Keratinocyte (primary cell): ENCODE results near the gene TBX6. TPM values are rescaled to one million over a fixed set of nuclear protein-coding genes. Genes with fewer than 3 reads are reported as not detected.

ENCODE experiments used
- DNase-seq: peaks from one replicate; pipeline ENCODE4 v3.0.0-alpha.2; 2011; ENCODE audit warnings: low read depth, missing footprints, low spot score
- FAIRE-seq: peaks from 2 replicates; lab custom pipeline; 2011; peaks lifted over from hg19 to GRCh38; lab: Jason Lieb, UNC
- H2AFZ ChIP-seq: 2 replicates; pipeline ENCODE4 v1.6.0; 2012; ENCODE audit warnings: low read length, control low read depth, inconsistent platforms; ENCODE audit not compliant: control insufficient read depth
- H3K27ac ChIP-seq: 2 replicates; pipeline ENCODE4 v1.5.1; 2011; ENCODE audit warnings: low read length; ENCODE audit not compliant: control insufficient read depth, insufficient read depth
- H3K27me3 ChIP-seq: 3 replicates; pipeline ENCODE4 v1.6.0; 2011; ENCODE audit warnings: low read length; ENCODE audit not compliant: control insufficient read depth, insufficient read depth; ENCODE audit errors: extremely low read depth
- H3K36me3 ChIP-seq, 2 experiments: 2 replicates in 1 of 2; 3 replicates in 1 of 2; pipeline ENCODE4 v1.5.1; 2011; ENCODE audit warnings: low read length in 2 of 2, mild to moderate bottlenecking in 1 of 2; ENCODE audit not compliant: control insufficient read depth in 2 of 2, insufficient read depth in 2 of 2; ENCODE audit errors: extremely low read depth in 1 of 2
- H3K4me1 ChIP-seq: 3 replicates; pipeline ENCODE4 v1.5.1; 2011; ENCODE audit warnings: low read length; ENCODE audit not compliant: control insufficient read depth, insufficient read depth; ENCODE audit errors: extremely low read depth
- H3K4me2 ChIP-seq: 3 replicates; pipeline ENCODE4 v1.6.0; 2011; ENCODE audit warnings: low read depth, low read length; ENCODE audit not compliant: control insufficient read depth, insufficient read depth; ENCODE audit errors: extremely low read depth
- H3K4me3 ChIP-seq, 3 experiments: fragments of 200-600 bp in 1 of 3; sonication (generic) in 1 of 3; 2 replicates in 2 of 3; 3 replicates in 1 of 3; pipeline ENCODE4 v1.5.1; 2011 to 2016; ENCODE audit warnings: low read length in 3 of 3, mild to moderate bottlenecking in 3 of 3, control low read depth in 2 of 3, inconsistent platforms in 1 of 3, low read depth in 1 of 3, mixed read lengths in 1 of 3, mixed run types in 1 of 3, moderate library complexity in 1 of 3; ENCODE audit not compliant: control insufficient read depth in 2 of 3, insufficient read depth in 2 of 3; ENCODE audit errors: extremely low read depth in 1 of 3
- H3K79me2 ChIP-seq: 2 replicates; pipeline ENCODE4 v1.6.0; 2012; ENCODE audit warnings: low read length; ENCODE audit not compliant: control insufficient read depth, insufficient read depth
- H3K9ac ChIP-seq: 3 replicates; pipeline ENCODE4 v1.6.0; 2011; ENCODE audit warnings: low read length; ENCODE audit not compliant: control insufficient read depth, insufficient read depth; ENCODE audit errors: extremely low read depth
- H3K9me1 ChIP-seq: 3 replicates; pipeline ENCODE4 v1.6.0; 2011; ENCODE audit warnings: low read length; ENCODE audit not compliant: control insufficient read depth, insufficient read depth; ENCODE audit errors: extremely low read depth
- H3K9me3 ChIP-seq: 2 replicates; pipeline ENCODE4 v1.5.1; 2012; ENCODE audit warnings: low read depth, low read length; ENCODE audit not compliant: control insufficient read depth
- H4K20me1 ChIP-seq: 3 replicates; pipeline ENCODE4 v1.6.0; 2011; ENCODE audit warnings: low read length; ENCODE audit not compliant: control insufficient read depth, insufficient read depth; ENCODE audit errors: extremely low read depth
- EZH2 ChIP-seq: IDR thresholded peaks from one replicate; pipeline ENCODE4 v1.6.1; 2012; ENCODE audit warnings: inconsistent platforms, mild to moderate bottlenecking, low read length, moderate library complexity
- dilution Hi-C: fragments of 300-500 bp; cut with MboI; formaldehyde crosslinking; loops from one replicate; pipeline ENCODE4 v1.7.0; 2020; ENCODE audit warnings: low sequenced_read_pairs; ENCODE audit not compliant: extremely low pct_ligation_motif_present
- polyA minus RNA-seq, 3 experiments: library from RNA; depleted of rRNA, polyadenylated mRNA; stranded (reverse); fragments of >200 nt; gene quantifications; 1 replicate in 1 of 3; 2 replicates in 1 of 3; 3 replicates in 1 of 3; pipeline ENCODE4 v1.2.3, GENCODE V29; 2011
- polyA plus RNA-seq, 5 experiments: library from polyadenylated mRNA; depleted of rRNA in 3 of 5; stranded (reverse) in 3 of 5; stranded (forward) in 1 of 5; unstranded in 1 of 5; fragments of >200 nt; gene quantifications; 1 replicate in 1 of 5; 2 replicates in 3 of 5; 3 replicates in 1 of 5; pipeline versions ENCODE4 v1.2.1 to v1.2.3, GENCODE V29; 2011 to 2012; ENCODE audit warnings: missing spikeins in 2 of 5, low read depth in 1 of 5, low replicate concordance in 1 of 5
- TF ChIP-seq, protein P1 (sequence below), 3 experiments: IDR thresholded peaks in 1 of 3; conservative IDR thresholded peaks in 1 of 3; optimal IDR thresholded peaks in 1 of 3; 2 replicates in 2 of 3; 3 replicates in 1 of 3; pipeline versions ENCODE3 to v1.5.1; 2011; ENCODE audit warnings: low read length in 3 of 3, mild to moderate bottlenecking in 3 of 3, moderate library complexity in 2 of 3, control low read depth in 1 of 3, inconsistent platforms in 1 of 3; ENCODE audit not compliant: insufficient read depth in 2 of 3; ENCODE audit errors: extremely low read depth in 1 of 3

Gene TBX6
- polyA plus RNA-seq (0.06 to 0.18 TPM (median 0.18 TPM) in 3 replicates), polyA minus RNA-seq (0.13 TPM in 1 of 3 replicates, not detected in the others)
- 0.77 TPM for polyA plus RNA-seq (2011; ENCODE audit: low read depth)
- 0.04 and 0.16 TPM in 2 replicates for polyA plus RNA-seq (2011; cell fraction: cytosol; rRNA removed)
- 0.32 and 0.61 TPM in 2 replicates for polyA plus RNA-seq (2011; cell fraction: nucleus; rRNA removed)
- polyA plus RNA-seq (2012; ENCODE audit: low replicate concordance), result 0.31 and 0.71 TPM in 2 replicates
- polyA minus RNA-seq (2011; cell fraction: cytosol; rRNA and poly(A)+ RNA removed), result not detected
- not detected in 2 replicates for polyA minus RNA-seq (2011; cell fraction: nucleus; rRNA and poly(A)+ RNA removed)

DNA sequence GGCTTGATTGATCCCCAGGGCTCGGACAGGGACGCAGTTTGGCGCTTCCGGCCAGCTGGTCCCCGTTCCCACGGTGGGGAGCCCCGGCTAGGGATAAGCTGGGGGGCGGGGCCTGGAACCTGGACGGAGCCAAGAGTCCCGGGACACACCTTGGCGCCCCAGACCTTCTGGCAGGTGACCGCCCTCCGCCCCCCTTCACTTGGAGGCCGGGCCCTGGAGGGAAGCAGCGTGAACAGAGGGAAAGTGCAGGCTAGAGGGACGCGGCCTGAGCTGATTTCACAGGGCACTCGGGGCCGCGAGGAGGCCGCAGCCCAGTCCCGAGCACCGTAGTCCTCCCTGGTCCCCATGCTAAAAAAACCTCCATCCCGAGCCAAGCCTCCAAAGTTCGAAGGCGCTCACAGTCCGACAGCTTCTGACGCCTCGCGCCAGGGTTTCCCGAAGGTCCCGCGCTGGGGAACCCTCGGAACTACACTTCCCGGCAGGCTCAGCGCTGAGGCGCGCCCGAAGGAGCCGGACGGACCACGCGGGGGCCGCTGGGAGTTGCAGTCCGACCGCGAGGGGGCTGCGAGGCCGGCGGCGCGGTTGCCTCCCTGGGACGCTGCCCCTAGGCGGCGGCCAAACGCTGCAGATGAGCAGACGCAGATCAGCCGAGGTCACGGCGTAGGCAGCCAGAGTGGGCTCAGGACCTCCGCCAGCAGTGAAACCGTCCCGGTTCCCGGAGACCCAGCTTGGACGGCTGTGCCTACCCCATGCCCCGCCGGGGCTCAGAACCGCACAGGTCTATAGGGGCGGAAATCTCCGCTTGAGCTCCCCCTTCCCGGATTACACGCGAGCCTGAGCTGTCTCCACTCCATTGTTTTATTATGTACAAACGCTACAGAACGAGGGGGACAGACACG, at the start of gene TBX6:
TBX6 (minus strand) TSS at position 451 of the 899 bp plus-strand sequence. CDS start 731 bp downstream, outside the sequence.
- no peak for FAIRE-seq
- Histone ChIP-seq H4K20me1 (no peaks in the 10 kb centered on the region), H3K4me1 (peaks cover 51% of the 10 kb centered on the region)

DNA sequence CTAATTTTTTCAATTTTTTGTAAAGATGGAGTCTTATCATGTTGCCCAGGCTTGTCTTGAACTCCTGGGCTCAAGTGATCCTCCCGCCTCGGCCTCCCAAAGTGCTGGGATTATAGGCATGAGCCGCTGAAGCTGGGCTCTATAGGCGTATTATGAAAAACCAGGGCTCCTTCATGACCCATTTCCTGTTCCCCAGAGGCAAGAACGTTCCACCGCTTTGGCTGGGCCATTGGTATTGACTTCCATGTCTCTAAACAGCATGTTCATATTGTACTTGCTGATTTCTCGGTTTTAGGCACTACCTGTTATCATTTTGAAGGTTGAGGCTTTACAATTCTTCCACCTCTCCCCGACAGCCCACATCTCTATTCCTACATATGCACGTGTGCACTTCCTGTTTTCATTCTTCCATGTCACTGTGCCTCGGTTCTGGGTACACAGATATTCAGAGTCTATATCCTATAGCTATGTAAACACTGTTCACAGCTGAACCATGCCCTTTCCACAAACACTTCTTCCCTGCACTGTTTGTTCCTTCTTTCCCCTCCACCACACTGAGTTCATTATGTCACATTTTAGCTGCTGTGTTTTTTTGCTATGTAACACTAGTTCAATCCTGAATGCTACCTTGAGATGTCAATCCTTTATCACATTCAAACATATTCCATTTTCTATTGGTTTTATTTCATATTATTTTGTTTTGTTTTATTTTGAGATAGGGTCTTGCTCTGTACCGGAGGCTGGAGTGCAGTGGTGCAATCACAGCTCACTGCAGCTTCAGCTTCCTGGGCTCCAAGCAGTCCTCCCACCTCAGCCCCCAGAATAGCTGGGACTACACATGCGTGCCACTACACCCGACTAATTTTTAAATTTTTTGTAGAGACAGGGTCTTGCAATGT, 48.1 kb upstream of the TBX6 start:
- dilution Hi-C loops, result no loop called here
- TF ChIP-seq, protein P1, sequence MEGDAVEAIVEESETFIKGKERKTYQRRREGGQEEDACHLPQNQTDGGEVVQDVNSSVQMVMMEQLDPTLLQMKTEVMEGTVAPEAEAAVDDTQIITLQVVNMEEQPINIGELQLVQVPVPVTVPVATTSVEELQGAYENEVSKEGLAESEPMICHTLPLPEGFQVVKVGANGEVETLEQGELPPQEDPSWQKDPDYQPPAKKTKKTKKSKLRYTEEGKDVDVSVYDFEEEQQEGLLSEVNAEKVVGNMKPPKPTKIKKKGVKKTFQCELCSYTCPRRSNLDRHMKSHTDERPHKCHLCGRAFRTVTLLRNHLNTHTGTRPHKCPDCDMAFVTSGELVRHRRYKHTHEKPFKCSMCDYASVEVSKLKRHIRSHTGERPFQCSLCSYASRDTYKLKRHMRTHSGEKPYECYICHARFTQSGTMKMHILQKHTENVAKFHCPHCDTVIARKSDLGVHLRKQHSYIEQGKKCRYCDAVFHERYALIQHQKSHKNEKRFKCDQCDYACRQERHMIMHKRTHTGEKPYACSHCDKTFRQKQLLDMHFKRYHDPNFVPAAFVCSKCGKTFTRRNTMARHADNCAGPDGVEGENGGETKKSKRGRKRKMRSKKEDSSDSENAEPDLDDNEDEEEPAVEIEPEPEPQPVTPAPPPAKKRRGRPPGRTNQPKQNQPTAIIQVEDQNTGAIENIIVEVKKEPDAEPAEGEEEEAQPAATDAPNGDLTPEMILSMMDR (optimal IDR thresholded peaks at IDR 0.05 in 1 of 3, IDR thresholded peaks at IDR 0.05 in 1 of 3, conservative IDR thresholded peaks at IDR 0.05 in 1 of 3; ENCODE audit: extremely low read depth in 1 of 3, insufficient read depth in 2 of 3, low read length in 3 of 3), result no peak
- no peak for TF ChIP-seq EZH2
- no peaks in the 10 kb centered on the region for H3K36me3 ChIP-seq
- no peak overlapping the region for H2AFZ ChIP-seq
- FAIRE-seq (no peak), DNase-seq (no peak)
- H3K4me1 ChIP-seq, result no peaks in the 10 kb centered on the region
- no peak overlapping the region for H3K27ac ChIP-seq
- no peaks in the 10 kb centered on the region for H3K9me1 ChIP-seq
- H3K9ac ChIP-seq, result no peak overlapping the region
- no peak overlapping the region for H3K4me3 ChIP-seq
- H3K79me2 ChIP-seq, result no peaks in the 10 kb centered on the region
- H4K20me1 ChIP-seq, result no peaks in the 10 kb centered on the region
- peaks cover 3% of the 10 kb centered on the region for H3K27me3 ChIP-seq
- no peak overlapping the region for H3K4me2 ChIP-seq
- no peaks in the 10 kb centered on the region for H3K9me3 ChIP-seq

More for the DNA sequence above, at the start of gene TBX6:
- H3K27me3 ChIP-seq, result no peaks in the 10 kb centered on the region
- H3K27ac ChIP-seq, result peak within 1 kb of the TSS; percentile 63
- peak within 1 kb of the TSS; percentile 66 for H3K9ac ChIP-seq
- H3K9me1 ChIP-seq, result no peaks in the 10 kb centered on the region
- no peak for DNase-seq
- H3K4me2 ChIP-seq, result peak within 1 kb of the TSS; percentile 72
- H3K4me3 ChIP-seq, result peak within 1 kb of the TSS; percentile 22 to 60 (median 46)
- H2AFZ ChIP-seq, result peak within 1 kb of the TSS; percentile 76
- TF ChIP-seq EZH2, result no peak
- TF ChIP-seq, protein P1 (optimal IDR thresholded peaks at IDR 0.05 in 1 of 3, IDR thresholded peaks at IDR 0.05 in 1 of 3, conservative IDR thresholded peaks at IDR 0.05 in 1 of 3; ENCODE audit: extremely low read depth in 1 of 3, insufficient read depth in 2 of 3, low read length in 3 of 3), result peak; percentile 56 to 84 (median 71)
- no peaks in the 10 kb centered on the region for H3K36me3 ChIP-seq
- no peaks in the 10 kb centered on the region for H3K9me3 ChIP-seq
- H3K79me2 ChIP-seq, result no peaks in the 10 kb centered on the region
- dilution Hi-C loops, result no loop called here
